HepG2 (cell line): ENCODE measurements around the gene NFS1. TPM values are rescaled to one million over a fixed set of nuclear protein-coding genes. Genes with fewer than 3 reads are reported as not detected.
A peak's percentile ranks its signal among the peaks of the same experiment; 100 is the strongest.

Experiments used
- ATF1 ChIP-seq: IDR thresholded peaks from 2 replicates; pipeline ENCODE4 v1.6.1; 2016; ENCODE audit warnings: mild to moderate bottlenecking, control low read depth
- ATF6 ChIP-seq: sonication (generic); formaldehyde crosslinking; conservative IDR thresholded peaks from 2 replicates; pipeline ENCODE4 v1.4.0; 2020; ENCODE audit warnings: missing genetic modification reagents
- E2F5 ChIP-seq: sonication (generic); formaldehyde crosslinking; conservative IDR thresholded peaks from 2 replicates; pipeline ENCODE4 v1.4.0; 2020; ENCODE audit warnings: missing genetic modification reagents
- GFI1 ChIP-seq: sonication (generic); formaldehyde crosslinking; IDR thresholded peaks from 2 replicates; pipeline ENCODE4 v1.5.0; 2020; ENCODE audit warnings: missing genetic modification reagents, mild to moderate bottlenecking, borderline replicate concordance
- GPBP1L1 ChIP-seq: sonication (generic); formaldehyde crosslinking; IDR thresholded peaks from 2 replicates; pipeline ENCODE4 v1.5.0; 2020; ENCODE audit warnings: mild to moderate bottlenecking, missing genetic modification reagents
- NFE2L2 ChIP-seq: fragments of 150-350 bp; IDR thresholded peaks from 2 replicates; pipeline ENCODE4 v1.6.1; 2014; ENCODE audit warnings: low read length
- NFRKB ChIP-seq: fragments of 450-650 bp; IDR thresholded peaks from 2 replicates; pipeline ENCODE4 v1.6.1; 2017
- NR3C1 ChIP-seq: sonication (generic); formaldehyde crosslinking; IDR thresholded peaks from 2 replicates; pipeline ENCODE4 v1.4.0; 2020; ENCODE audit warnings: missing genetic modification reagents
- RFX1 ChIP-seq: fragments of 450-650 bp; IDR thresholded peaks from 2 replicates; pipeline ENCODE4 v1.6.1; 2017
- STAT5B ChIP-seq: sonication (generic); formaldehyde crosslinking; IDR thresholded peaks from 2 replicates; pipeline ENCODE4 v1.4.0; 2020; ENCODE audit warnings: missing genetic modification reagents
- YEATS2 ChIP-seq: sonication (generic); formaldehyde crosslinking; IDR thresholded peaks from 2 replicates; pipeline ENCODE4 v1.4.0; 2020; ENCODE audit warnings: missing genetic modification reagents, borderline replicate concordance
- ZBTB1 ChIP-seq: sonication (generic); formaldehyde crosslinking; IDR thresholded peaks from 2 replicates; pipeline ENCODE4 v1.4.0; 2020; ENCODE audit warnings: missing genetic modification reagents, borderline replicate concordance
- ZNF12 ChIP-seq: sonication (generic); formaldehyde crosslinking; IDR thresholded peaks from 2 replicates; pipeline ENCODE4 v1.5.0; 2020; ENCODE audit warnings: missing genetic modification reagents
- ZNF501 ChIP-seq: sonication (generic); formaldehyde crosslinking; IDR thresholded peaks from 2 replicates; pipeline ENCODE4 v1.5.1; 2020; ENCODE audit warnings: mild to moderate bottlenecking, moderate library complexity, missing genetic modification reagents
- ZNF619 ChIP-seq: sonication (generic); formaldehyde crosslinking; IDR thresholded peaks from 2 replicates; pipeline ENCODE4 v1.4.0; 2020; ENCODE audit warnings: mild to moderate bottlenecking, missing genetic modification reagents
- ZNF691 ChIP-seq: sonication (generic); formaldehyde crosslinking; IDR thresholded peaks from 2 replicates; pipeline ENCODE4 v1.4.0; 2020; ENCODE audit warnings: missing genetic modification reagents, low read depth, mild to moderate bottlenecking, borderline replicate concordance
- ZNF775 ChIP-seq: sonication (generic); formaldehyde crosslinking; IDR thresholded peaks from 2 replicates; pipeline ENCODE4 v1.4.0; 2020; ENCODE audit warnings: missing genetic modification reagents, mild to moderate bottlenecking, moderate library complexity, borderline replicate concordance
- polyA plus RNA-seq, 8 experiments: library from polyadenylated mRNA; depleted of rRNA in 3 of 8; stranded (reverse) in 7 of 8; unstranded in 1 of 8; fragments of >200 nt; fragmentation: Illumina TruSeq in 4 of 8; extraction: Trizol in 4 of 8; gene quantifications; 2 replicates each; pipeline versions ENCODE4 v1.2.1 to v1.2.3, GENCODE V29; 2011 to 2016; ENCODE audit warnings: low read depth in 4 of 8, missing spikeins in 1 of 8, mixed read lengths in 1 of 8; ENCODE audit not compliant: insufficient read depth in 1 of 8
- total RNA-seq, 5 experiments: library from RNA; depleted of rRNA; stranded (reverse); fragments of >200 nt; fragmentation: Illumina TruSeq; extraction: Trizol; gene quantifications; 2 replicates each; pipeline ENCODE4 v1.2.3, GENCODE V29; 2016; ENCODE audit warnings: low read depth in 1 of 5
- TF ChIP-seq, protein P1 (sequence below): IDR thresholded peaks from 2 replicates; pipeline ENCODE4 v1.6.1; 2016; ENCODE audit warnings: missing compliant biosample characterization, missing genetic modification reagents, borderline replicate concordance
- TF ChIP-seq, protein P2 (sequence below): sonication (generic); formaldehyde crosslinking; IDR thresholded peaks from 2 replicates; pipeline ENCODE4 v1.4.0; 2020; ENCODE audit warnings: missing genetic modification reagents
- TF ChIP-seq, protein P3 (sequence below): sonication (generic); formaldehyde crosslinking; IDR thresholded peaks from 2 replicates; pipeline ENCODE4 v1.8.0; 2022; ENCODE audit warnings: mild to moderate bottlenecking, missing genetic modification reagents; ENCODE audit not compliant: insufficient replicate concordance

The NFS1 gene
- total and polyA plus RNA-seq, 2 of the 13 experiments (the other 11 are each of a cell fraction or from before 2014, with no cell fraction given): 65.9 to 88.1 TPM

- TF ChIP-seq ZNF619 (CRISPR knock-in tag): 0 out of 2 replicates have a peak, but pooled peaks have one; percentile 43
- 0 out of 2 replicates have a peak, but pooled peaks have one; percentile 40 for TF ChIP-seq ZNF12 (CRISPR knock-in tag)
- TF ChIP-seq, protein P1, sequence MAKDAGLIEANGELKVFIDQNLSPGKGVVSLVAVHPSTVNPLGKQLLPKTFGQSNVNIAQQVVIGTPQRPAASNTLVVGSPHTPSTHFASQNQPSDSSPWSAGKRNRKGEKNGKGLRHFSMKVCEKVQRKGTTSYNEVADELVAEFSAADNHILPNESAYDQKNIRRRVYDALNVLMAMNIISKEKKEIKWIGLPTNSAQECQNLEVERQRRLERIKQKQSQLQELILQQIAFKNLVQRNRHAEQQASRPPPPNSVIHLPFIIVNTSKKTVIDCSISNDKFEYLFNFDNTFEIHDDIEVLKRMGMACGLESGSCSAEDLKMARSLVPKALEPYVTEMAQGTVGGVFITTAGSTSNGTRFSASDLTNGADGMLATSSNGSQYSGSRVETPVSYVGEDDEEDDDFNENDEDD (CRISPR knock-in tag): no peak
- TF ChIP-seq NR3C1 (CRISPR knock-in tag): no peak
- no peak for TF ChIP-seq GFI1 (CRISPR knock-in tag)
- TF ChIP-seq RFX1: no peak
- no peak for TF ChIP-seq ZNF691 (CRISPR knock-in tag)
- TF ChIP-seq STAT5B (CRISPR knock-in tag): no peak
- TF ChIP-seq, protein P2, sequence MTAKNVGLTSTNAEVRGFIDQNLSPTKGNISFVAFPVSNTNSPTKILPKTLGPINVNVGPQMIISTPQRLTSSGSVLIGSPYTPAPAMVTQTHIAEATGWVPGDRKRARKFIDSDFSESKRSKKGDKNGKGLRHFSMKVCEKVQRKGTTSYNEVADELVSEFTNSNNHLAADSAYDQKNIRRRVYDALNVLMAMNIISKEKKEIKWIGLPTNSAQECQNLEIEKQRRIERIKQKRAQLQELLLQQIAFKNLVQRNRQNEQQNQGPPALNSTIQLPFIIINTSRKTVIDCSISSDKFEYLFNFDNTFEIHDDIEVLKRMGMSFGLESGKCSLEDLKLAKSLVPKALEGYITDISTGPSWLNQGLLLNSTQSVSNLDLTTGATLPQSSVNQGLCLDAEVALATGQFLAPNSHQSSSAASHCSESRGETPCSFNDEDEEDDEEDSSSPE (CRISPR knock-in tag): no peak
- no peak for TF ChIP-seq E2F5 (CRISPR knock-in tag)
- peak; percentile 43; the same call in 1 of the 2 replicates for TF ChIP-seq ZNF501
- TF ChIP-seq ATF1 (CRISPR knock-in tag): no peak
- TF ChIP-seq GPBP1L1 (CRISPR knock-in tag): no peak
- no peak for TF ChIP-seq YEATS2
- no peak for TF ChIP-seq NFRKB
- TF ChIP-seq ZBTB1 (CRISPR knock-in tag): no peak
- TF ChIP-seq ZNF775: no peak
- TF ChIP-seq, protein P3, sequence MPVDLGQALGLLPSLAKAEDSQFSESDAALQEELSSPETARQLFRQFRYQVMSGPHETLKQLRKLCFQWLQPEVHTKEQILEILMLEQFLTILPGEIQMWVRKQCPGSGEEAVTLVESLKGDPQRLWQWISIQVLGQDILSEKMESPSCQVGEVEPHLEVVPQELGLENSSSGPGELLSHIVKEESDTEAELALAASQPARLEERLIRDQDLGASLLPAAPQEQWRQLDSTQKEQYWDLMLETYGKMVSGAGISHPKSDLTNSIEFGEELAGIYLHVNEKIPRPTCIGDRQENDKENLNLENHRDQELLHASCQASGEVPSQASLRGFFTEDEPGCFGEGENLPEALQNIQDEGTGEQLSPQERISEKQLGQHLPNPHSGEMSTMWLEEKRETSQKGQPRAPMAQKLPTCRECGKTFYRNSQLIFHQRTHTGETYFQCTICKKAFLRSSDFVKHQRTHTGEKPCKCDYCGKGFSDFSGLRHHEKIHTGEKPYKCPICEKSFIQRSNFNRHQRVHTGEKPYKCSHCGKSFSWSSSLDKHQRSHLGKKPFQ: no peak
- TF ChIP-seq NFE2L2: no peak
- TF ChIP-seq ATF6 (CRISPR knock-in tag): no peak
These were observed 21.3 kb upstream of the NFS1 start (continued) for GRCh38 chr20:35720165-35721123.
